ENCODE results near the gene SLC18B1. TPM values are rescaled to one million over a fixed set of nuclear protein-coding genes. Genes with fewer than 3 reads are reported as not detected.

SLC18B1 gene
- total and polyA plus RNA-seq, 2 of the 13 experiments (the other 11 are each of a cell fraction or from before 2014, with no cell fraction given): 11.4 to 13.8 TPM

- TF ChIP-seq ZNF281 (CRISPR knock-in tag; IDR thresholded peaks at IDR 0.05; ENCODE audit: borderline replicate concordance) (no peak), ZNF335 (CRISPR knock-in tag; IDR thresholded peaks at IDR 0.05) (no peak), DZIP1 (CRISPR knock-in tag; IDR thresholded peaks at IDR 0.05) (0 out of 2 replicates have a peak, but pooled peaks have one; percentile 22), JDP2 (CRISPR knock-in tag; IDR thresholded peaks at IDR 0.05; ENCODE audit: borderline replicate concordance) (peak; percentile 20; the same call in 1 of the 2 replicates), ZNF367 (CRISPR knock-in tag; IDR thresholded peaks at IDR 0.05; ENCODE audit: borderline replicate concordance) (no peak), SRSF9 (IDR thresholded peaks at IDR 0.05; ENCODE audit: borderline replicate concordance, insufficient read depth, low read depth, low read length, poor library complexity, severe bottlenecking) (no peak), PHF20 (CRISPR knock-in tag; IDR thresholded peaks at IDR 0.05) (0 out of 2 replicates have a peak, but pooled peaks have one; percentile 23), ZNF777 (CRISPR knock-in tag; IDR thresholded peaks at IDR 0.05) (no peak), GLI4 (CRISPR knock-in tag; IDR thresholded peaks at IDR 0.05; ENCODE audit: borderline replicate concordance) (no peak), TFE3 (CRISPR knock-in tag; IDR thresholded peaks at IDR 0.05) (0 out of 2 replicates have a peak, but pooled peaks have one; percentile 1), ZNF780A (CRISPR knock-in tag; IDR thresholded peaks at IDR 0.05) (no peak), ZNF503 (CRISPR knock-in tag; IDR thresholded peaks at IDR 0.05) (no peak)
Measured at GRCh38 chr6:132813173-132813856, 14.9 kb upstream of the SLC18B1 start (continued).

Measured in HepG2 (cell line).